DOHH2 (cell line): ENCODE measurements around the gene ATP23.

Experiments used
- H3F3A ChIP-seq: fragments of 200-600 bp; sonication (generic), shearing (Covaris generic); 2 replicates; pipeline ENCODE4 v1.6.0; 2016; ENCODE audit warnings: antibody characterized with exemption, mild to moderate bottlenecking; ENCODE audit not compliant: control insufficient read depth, insufficient read depth
- H3K27ac ChIP-seq: fragments of 200-600 bp; sonication (generic); 2 replicates; pipeline ENCODE4 v1.5.1; 2014; ENCODE audit warnings: low read depth, mild to moderate bottlenecking, low read length, moderate library complexity
- H3K27me3 ChIP-seq: fragments of 200-600 bp; sonication (generic); 2 replicates; pipeline ENCODE4 v1.6.1; 2014; ENCODE audit warnings: mild to moderate bottlenecking, low read length, mixed read lengths; ENCODE audit not compliant: control insufficient read depth
- H3K36me3 ChIP-seq: fragments of 200-600 bp; sonication (generic); 2 replicates; pipeline ENCODE4 v1.6.1; 2014; ENCODE audit warnings: mild to moderate bottlenecking, low read length, moderate library complexity, mixed read lengths; ENCODE audit not compliant: control insufficient read depth
- H3K4me1 ChIP-seq: fragments of 200-600 bp; sonication (generic); 2 replicates; pipeline ENCODE4 v1.6.1; 2014; ENCODE audit warnings: mild to moderate bottlenecking, low read length, mixed read lengths; ENCODE audit not compliant: control insufficient read depth
- H3K4me2 ChIP-seq: fragments of 200-600 bp; sonication (generic); 2 replicates; pipeline ENCODE4 v1.6.0; 2014; ENCODE audit warnings: mild to moderate bottlenecking, low read length, moderate library complexity
- H3K4me3 ChIP-seq: fragments of 200-600 bp; sonication (generic); 2 replicates; pipeline ENCODE4 v1.5.1; 2014; ENCODE audit warnings: mild to moderate bottlenecking, low read length, mixed read lengths
- H3K79me2 ChIP-seq: fragments of 200-600 bp; sonication (generic); 2 replicates; pipeline ENCODE4 v1.6.1; 2014; ENCODE audit warnings: mild to moderate bottlenecking, low read length, mixed read lengths; ENCODE audit not compliant: control insufficient read depth
- H3K9me2 ChIP-seq: fragments of 200-600 bp; sonication (generic); replicated peaks from 2 replicates; pipeline ENCODE4 v1.6.1; 2014; ENCODE audit warnings: mild to moderate bottlenecking, low read length, mixed read lengths; ENCODE audit not compliant: control insufficient read depth
- H3K9me3 ChIP-seq: fragments of 200-600 bp; sonication (generic); 2 replicates; pipeline ENCODE4 v1.6.1; 2014; ENCODE audit warnings: antibody characterized with exemption, low read length, mixed read lengths; ENCODE audit not compliant: control insufficient read depth, insufficient read depth
- H4K20me1 ChIP-seq: fragments of 200-600 bp; sonication (generic); 2 replicates; pipeline ENCODE4 v1.6.0; 2014; ENCODE audit warnings: low read depth, mild to moderate bottlenecking, antibody characterized with exemption, low read length, moderate library complexity; ENCODE audit not compliant: control insufficient read depth, insufficient read depth
- CTCF ChIP-seq: fragments of 200-600 bp; sonication (generic); IDR thresholded peaks from one replicate; pipeline ENCODE4 v1.5.1; 2014; ENCODE audit warnings: antibody characterized with exemption, mild to moderate bottlenecking, low read depth, low read length; ENCODE audit not compliant: poor library complexity, severe bottlenecking
- EZH2phosphoT487 ChIP-seq: fragments of 200-600 bp; sonication (generic); IDR thresholded peaks from 2 replicates; pipeline ENCODE4 v1.6.1; 2017; ENCODE audit warnings: borderline replicate concordance, mild to moderate bottlenecking, antibody characterized with exemption, low read length, moderate library complexity, mixed read lengths

The ATP23 gene

GRCh38 chr12:57965766-57966165, 24.4 kb downstream of the ATP23 start:
- H3K4me2 ChIP-seq, result no peak overlapping the region
- TF ChIP-seq EZH2phosphoT487, result no peak
- no peak for TF ChIP-seq CTCF

GRCh38 chr12:57966536-57966935, 25.2 kb downstream of the ATP23 start:
- no peaks in the 10 kb centered on the region for H3K36me3 ChIP-seq
- H3K27ac ChIP-seq, result no peak overlapping the region
- H4K20me1 ChIP-seq, result no peaks in the 10 kb centered on the region
- no peaks in the 10 kb centered on the region for H3F3A ChIP-seq
- TF ChIP-seq CTCF (no peak), EZH2phosphoT487 (no peak)
- H3K79me2 ChIP-seq, result no peaks in the 10 kb centered on the region
- H3K9me2 ChIP-seq, result no peaks in the 10 kb centered on the region
- H3K4me3 ChIP-seq, result no peak overlapping the region
- H3K27me3 ChIP-seq, result no peaks in the 10 kb centered on the region
- no peaks in the 10 kb centered on the region for H3K9me3 ChIP-seq
- H3K4me1 ChIP-seq, result no peaks in the 10 kb centered on the region
- H3K4me2 ChIP-seq, result no peak overlapping the region

More at GRCh38 chr12:57965766-57966165, 24.4 kb downstream of the ATP23 start:
- H4K20me1 ChIP-seq, result no peaks in the 10 kb centered on the region
- H3K4me1 ChIP-seq, result no peaks in the 10 kb centered on the region
- no peaks in the 10 kb centered on the region for H3F3A ChIP-seq
- H3K36me3 ChIP-seq, result no peaks in the 10 kb centered on the region
- no peaks in the 10 kb centered on the region for H3K27me3 ChIP-seq
- no peaks in the 10 kb centered on the region for H3K9me2 ChIP-seq
- no peak overlapping the region for H3K4me3 ChIP-seq
- H3K27ac ChIP-seq, result no peak overlapping the region
- H3K9me3 ChIP-seq, result no peaks in the 10 kb centered on the region
- H3K79me2 ChIP-seq, result no peaks in the 10 kb centered on the region

GRCh38 chr12:57983146-57983857, 41.9 kb downstream of the ATP23 start:
- H3K9me3 ChIP-seq, result no peaks in the 10 kb centered on the region
- H3F3A ChIP-seq, result no peaks in the 10 kb centered on the region
- H3K4me2 ChIP-seq, result no peak overlapping the region
- TF ChIP-seq EZH2phosphoT487 (no peak), CTCF (peak; percentile 59)
- H3K4me1 ChIP-seq, result no peaks in the 10 kb centered on the region
- no peaks in the 10 kb centered on the region for H3K79me2 ChIP-seq
- H3K27ac ChIP-seq, result no peak overlapping the region
- no peaks in the 10 kb centered on the region for H3K36me3 ChIP-seq
- H3K9me2 ChIP-seq, result no peaks in the 10 kb centered on the region
- H3K27me3 ChIP-seq, result no peaks in the 10 kb centered on the region; the same call in 1 of the 2 replicates
- no peak overlapping the region for H3K4me3 ChIP-seq
- H4K20me1 ChIP-seq, result no peaks in the 10 kb centered on the region
